ENCODE results near the gene MDH2.
"Not testable (repeated sequence)": the region's sequence is repeated elsewhere in the genome, so short reads cannot be mapped to it uniquely, and the experiment has no call there.

MDH2 gene

DNA sequence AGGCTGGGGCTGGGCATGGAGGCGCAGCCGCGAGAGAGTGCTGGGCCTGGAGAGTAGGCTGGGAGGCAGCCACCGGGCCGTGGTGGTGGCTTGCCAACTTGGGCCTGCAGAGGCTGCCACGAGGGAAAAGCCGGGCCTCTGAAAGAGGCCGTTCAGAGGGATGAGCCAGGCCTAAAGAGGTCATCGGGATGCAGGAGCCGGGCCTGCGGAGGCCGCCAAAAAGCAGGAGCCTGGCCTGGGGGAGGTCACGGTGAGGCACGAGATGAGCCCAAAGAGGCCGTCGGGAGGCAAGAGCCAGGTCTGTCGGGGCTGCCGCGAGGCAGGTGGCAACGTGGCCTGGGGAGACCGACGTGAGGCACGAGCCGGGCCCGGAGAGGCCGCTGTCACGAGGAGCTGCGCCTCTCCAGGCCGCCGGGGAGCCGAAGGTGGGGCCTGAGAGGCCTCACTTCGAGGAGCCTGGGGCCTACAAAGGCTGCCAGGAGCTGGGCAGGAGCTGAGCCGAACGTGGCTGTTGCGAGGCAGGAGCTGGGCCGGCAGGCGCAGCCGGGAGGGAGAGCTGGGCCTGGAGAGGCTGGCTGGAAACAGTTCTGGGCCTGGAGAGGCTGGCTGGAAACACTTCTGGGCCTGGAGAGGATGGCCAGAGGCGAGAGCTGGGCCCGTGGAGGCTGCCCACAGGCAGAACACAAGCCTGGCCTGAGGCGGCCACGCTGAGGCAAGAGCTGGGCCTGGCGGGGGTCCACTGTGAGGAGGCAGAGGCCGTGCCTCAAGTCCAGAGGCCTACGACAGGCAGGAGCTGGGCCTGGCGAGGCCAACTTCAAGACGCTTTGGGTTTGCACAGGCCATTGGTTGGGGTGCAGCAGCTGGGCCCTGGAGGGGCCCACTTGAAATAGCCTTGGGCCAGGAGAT, 24.6 kb downstream of the MDH2 start:
- no peak for DNase-seq

GRCh38 chr7:76073335-76073990, 25.6 kb downstream of the MDH2 start:
- no peak for DNase-seq

- no peak for DNase-seq
Observed at GRCh38 chr7:76074306-76074971, 26.5 kb downstream of the MDH2 start.

GRCh38 chr7:76074972-76075370, 27.1 kb downstream of the MDH2 start:
- DNase-seq = no peak

GRCh38 chr7:76076995-76077394, 29.1 kb downstream of the MDH2 start:
- DNase-seq = no peak

DNA sequence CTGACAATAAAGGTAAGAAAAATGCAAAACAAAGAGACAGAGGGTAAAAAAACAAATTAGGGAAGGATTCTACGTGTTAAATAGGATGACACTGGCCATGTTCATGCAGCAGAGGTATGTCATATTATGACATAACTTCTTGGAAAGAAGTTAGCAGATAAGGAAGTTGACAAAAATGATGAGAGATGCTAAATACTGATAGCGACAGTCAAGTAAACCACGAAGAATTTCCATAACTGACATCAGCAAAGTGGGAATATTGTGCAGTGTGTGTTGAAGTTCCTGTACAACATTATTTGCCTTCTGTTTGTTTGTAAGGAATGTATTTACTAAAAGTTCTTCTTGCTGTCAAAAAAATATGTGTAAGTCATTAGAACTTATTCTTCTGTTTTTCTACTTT, 29.5 kb downstream of the MDH2 start:
- DNase-seq = no peak

GRCh38 chr7:76080204-76080603, 32.3 kb downstream of the MDH2 start:
- no peak for DNase-seq

DNA sequence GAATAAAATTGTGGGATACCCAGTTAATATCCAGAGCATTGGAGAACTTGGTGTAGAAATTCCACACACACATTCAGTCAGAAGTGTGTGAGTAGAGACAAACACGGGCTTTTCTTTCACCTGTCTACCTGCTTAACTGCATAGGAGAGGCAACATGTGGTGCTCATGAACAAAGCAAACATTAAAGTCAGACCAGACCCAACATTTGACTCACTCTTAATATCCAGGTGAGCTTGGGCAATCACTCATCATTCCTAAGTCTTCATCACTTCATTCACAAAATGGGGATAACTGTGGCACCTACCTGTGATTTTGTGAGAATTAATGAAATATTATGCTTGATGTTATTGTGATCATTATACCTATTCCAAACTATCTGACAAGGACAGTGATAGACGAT, 36.2 kb downstream of the MDH2 start:
- DNase-seq = not testable (repeated sequence)

GRCh38 chr7:76086070-76086469, 38.2 kb downstream of the MDH2 start:
- DNase-seq = no peak

- DNase-seq = not testable (repeated sequence)
Observed at GRCh38 chr7:76087362-76087791, 39.5 kb downstream of the MDH2 start.

GRCh38 chr7:76089865-76090475, 42.1 kb downstream of the MDH2 start:
- no peak for DNase-seq

DNA sequence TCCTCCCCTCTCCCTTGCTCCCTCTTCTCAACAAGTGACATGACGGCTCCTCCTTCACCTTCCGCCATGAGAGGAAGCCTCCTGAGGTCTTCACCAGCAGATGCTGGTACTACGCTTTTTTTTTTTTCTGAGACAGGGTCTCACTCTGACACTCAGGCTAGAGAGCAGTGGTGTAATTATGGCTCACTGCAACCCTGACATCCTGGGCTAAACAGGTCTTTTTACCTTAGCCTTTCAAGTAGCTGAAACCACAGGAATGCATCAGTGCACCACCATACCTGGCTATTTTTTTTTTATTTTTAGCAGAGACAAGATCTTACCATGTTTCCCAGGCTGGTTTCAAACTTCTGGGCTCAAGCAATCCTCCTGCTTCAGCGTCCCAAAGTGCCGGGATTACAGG, 43.6 kb downstream of the MDH2 start:
- DNase-seq = no peak

DNA sequence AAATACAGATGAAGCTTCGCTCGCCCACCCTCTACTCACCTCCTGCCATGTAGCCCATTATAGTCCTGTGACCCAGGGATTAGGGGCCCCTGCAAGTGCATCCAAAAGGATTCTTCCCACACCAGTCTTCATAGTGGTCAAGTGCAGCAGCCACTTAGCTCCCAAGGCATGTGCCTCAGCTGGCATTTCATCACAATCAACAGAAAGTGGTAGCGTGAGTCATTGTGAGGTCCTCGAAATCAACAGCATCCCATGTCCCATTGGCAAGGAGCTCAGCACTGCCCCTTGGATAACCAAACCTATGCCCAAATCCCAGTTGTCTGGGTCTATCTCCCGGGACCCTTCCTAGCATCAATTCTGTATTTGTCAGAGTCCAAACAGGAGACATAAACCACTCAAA, 45.6 kb downstream of the MDH2 start:
- not testable (repeated sequence) for DNase-seq

- not testable (repeated sequence) for DNase-seq
Observed at GRCh38 chr7:76094326-76094725, 46.4 kb downstream of the MDH2 start.

DNA sequence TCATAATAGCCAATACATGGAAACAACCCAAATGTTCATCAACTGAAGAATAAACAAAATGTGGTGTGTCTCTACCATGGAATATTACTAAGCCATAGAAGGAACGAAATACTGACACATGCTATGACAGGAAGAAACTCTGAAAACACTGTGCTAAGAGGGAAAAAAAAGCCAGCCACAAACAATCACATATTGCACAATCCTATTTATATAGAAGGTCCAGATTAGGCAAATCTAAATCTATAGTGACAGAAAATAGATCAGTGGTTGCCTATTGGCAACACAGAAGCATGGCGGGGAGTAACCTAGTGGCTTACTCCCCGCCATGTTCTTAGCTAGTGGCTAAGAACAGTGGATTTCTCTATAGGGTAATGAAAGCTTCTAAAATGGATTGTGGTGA, 48.0 kb downstream of the MDH2 start:
- DNase-seq = no peak

DNA sequence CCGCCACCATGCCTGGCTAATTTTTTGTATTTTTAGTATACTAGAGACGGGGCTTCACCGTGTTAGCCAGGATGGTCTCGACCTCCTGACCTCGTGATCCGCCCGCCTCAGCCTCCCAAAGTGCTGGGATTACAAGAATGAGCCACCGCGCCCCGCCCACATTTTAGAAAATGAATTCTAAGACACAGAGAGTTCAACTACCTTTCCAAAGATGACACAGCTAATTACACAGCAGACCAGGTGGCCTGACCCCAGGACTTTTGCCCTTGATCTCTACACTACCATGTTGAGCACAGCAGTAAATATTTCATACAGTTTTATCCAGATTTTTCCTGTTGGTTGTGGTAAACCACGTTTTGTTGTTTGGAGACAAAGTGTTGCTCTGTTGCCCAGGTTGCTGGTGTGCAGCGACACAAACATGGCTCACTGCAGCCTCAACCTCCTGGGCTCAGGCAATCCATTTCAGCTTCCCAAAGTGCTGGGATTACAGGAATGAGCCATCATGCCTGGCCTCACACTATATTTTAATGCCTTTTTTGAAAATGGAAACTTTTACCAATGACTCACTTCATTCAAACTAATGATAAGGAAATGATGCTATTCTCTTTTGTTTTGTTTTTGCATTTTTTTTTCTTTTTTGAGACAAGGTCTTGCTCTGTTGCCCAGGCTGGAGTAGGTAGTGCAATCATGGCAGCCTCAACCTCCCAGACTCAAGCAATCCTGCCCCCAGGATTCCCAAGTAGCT, 54.0 kb downstream of the MDH2 start:
- not testable (repeated sequence) for DNase-seq

GRCh38 chr7:76103788-76104187, 55.9 kb downstream of the MDH2 start:
- not testable (repeated sequence) for DNase-seq

DNA sequence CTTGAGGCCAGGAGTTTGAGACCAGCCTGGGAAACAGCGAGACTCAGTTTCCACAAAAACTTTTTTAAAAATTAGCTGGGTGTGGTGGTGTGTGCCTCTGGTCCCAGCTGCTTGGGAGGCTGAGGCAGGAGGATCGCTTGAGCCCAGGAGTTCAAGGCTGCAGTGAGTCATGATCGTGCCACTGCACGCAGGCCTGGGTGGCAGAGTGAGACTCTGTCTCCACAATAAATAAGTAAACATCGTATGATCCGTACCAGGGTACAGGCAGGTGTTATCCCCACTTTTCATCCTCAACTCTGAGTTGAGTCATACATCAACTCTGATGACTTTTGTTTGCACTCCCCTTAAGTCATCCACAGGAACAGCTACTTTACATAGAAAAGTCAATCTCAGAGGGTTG, 58.2 kb downstream of the MDH2 start:
- not testable (repeated sequence) for DNase-seq

DNA sequence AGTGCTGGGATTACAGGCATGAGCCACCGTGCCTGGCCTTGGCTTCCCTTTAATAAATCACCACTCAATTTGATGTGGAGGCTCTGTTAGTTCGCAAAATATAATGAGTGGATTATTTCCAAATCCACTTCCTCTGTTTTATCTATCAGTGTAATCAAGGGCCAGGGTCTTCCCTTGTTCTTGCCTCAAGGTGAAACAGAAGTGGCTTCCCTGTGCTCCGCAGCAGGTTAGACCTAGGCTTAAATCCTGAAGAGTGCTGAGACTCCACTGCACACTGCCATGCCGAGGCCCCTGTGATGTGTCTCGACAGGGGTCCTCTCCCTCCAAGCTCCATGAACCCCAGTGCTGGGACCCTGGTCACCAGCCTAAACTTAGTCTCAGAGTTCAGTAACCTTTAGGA, 59.0 kb downstream of the MDH2 start:
- no peak for DNase-seq

- DNase-seq = no peak
Observed at GRCh38 chr7:76108540-76109233, 60.8 kb downstream of the MDH2 start.

DNA sequence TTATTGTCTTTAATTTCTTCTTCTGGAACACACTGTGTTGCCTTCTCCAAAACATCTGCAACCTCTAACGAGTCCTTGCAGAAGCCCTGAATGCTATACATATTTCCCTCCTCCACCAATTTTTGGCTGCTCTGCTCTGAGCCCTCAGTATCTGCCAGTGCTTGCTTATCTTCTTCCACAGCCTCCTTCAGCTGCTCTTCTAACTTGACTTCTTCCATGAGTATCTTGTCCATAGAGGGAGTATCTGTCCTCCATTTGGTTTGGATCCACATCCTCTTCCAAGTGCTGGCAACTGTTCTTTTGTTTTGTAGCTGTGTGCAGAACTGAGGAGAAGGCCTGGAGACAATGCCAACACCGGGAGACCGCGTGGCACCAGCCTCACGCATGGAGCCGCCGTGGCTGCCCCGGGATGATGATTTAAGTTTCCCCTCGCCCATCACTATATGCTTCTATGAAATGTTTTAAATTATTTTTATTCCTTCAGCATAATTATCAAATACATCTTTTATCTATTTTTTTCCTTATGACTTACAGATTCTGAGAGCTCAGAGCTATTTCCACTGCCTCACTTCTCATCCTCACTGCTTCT, 65.2 kb downstream of the MDH2 start:
- DNase-seq = not testable (repeated sequence)
